Measurements from ENCODE around the gene ATP2B2. TPM values are rescaled to one million over a fixed set of nuclear protein-coding genes. Genes with fewer than 3 reads are reported as not detected.

The ATP2B2 gene
- total RNA-seq, 2 experiments from 2014 or later: not detected

DNA sequence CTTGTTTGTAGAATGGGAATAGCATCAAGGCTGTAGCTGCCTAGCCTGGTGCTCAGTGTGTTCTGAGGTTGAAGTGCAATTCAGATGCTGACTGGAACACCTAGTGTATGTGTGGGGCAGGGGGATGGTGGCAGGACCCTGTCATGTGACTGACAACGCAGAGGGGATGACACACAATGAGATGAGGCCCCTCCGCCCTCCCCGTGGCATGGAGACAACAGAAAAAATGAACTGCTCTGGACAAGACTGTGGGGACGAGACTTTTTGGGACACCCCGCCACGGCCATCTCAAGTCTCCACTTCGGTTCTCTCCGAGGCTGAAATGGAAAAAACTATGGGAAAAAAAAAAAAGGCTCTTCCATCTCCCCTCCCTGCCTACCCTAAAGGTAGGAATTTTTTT is 174.1 kb downstream of the ATP2B2 start:
- Mint-ChIP-seq H3K36me3 (ENCODE audit: low read depth) (no peaks in the 10 kb centered on the region), H3K9me3 (ENCODE audit: insufficient read depth) (no peaks in the 10 kb centered on the region), H3K27me3 (ENCODE audit: low read depth) (peaks cover 31% of the 10 kb centered on the region), H3K4me3 (no peak overlapping the region), H3K27ac (no peak overlapping the region), H3K4me1 (ENCODE audit: low read depth) (peaks cover 37% of the 10 kb centered on the region)
- ChIA-PET CTCF (interaction anchor here (2.8 kb wide), 1 partner anchor 10 kb away, joined by 9 read pairs; the partner anchor contains the start of gene SEC13), POLR2A (no interaction called here)
- no peak for ATAC-seq
- DNase-seq: no peak

DNA sequence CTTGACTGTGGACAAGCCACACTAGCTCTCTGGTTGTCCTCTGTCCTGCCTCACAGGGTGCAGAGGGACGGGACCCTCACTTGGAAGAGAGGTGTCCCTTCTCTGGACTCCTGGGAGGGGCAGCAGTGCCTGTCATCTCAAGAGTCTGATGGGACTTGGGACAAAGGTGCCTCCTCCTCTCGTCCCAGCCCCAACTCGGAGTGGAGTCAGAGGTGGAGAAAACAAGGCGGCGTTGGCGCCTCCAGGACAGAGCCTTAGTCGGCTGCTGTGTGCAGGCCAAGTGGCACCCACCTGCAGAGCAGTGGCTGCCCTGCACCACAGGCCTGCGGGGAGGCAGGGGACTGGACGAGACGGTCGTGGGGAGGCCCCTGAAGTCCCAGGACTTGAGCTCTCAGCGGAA is 175.1 kb downstream of the ATP2B2 start:
- DNase-seq (no peak), ATAC-seq (no peak)
- POLR2A ChIA-PET: no interaction called here
- H3K27me3 Mint-ChIP-seq (ENCODE audit: low read depth): peaks cover 34% of the 10 kb centered on the region
- H3K4me3 Mint-ChIP-seq: no peak overlapping the region
- CTCF ChIA-PET: interaction anchor here (2.8 kb wide), 1 partner anchor 9 kb away, joined by 9 read pairs; the partner anchor contains the start of gene SEC13
- no peaks in the 10 kb centered on the region for H3K36me3 Mint-ChIP-seq (ENCODE audit: low read depth)
- H3K27ac Mint-ChIP-seq: no peak overlapping the region
- peaks cover 31% of the 10 kb centered on the region for H3K4me1 Mint-ChIP-seq (ENCODE audit: low read depth)
- H3K9me3 Mint-ChIP-seq (ENCODE audit: insufficient read depth): no peaks in the 10 kb centered on the region

DNA sequence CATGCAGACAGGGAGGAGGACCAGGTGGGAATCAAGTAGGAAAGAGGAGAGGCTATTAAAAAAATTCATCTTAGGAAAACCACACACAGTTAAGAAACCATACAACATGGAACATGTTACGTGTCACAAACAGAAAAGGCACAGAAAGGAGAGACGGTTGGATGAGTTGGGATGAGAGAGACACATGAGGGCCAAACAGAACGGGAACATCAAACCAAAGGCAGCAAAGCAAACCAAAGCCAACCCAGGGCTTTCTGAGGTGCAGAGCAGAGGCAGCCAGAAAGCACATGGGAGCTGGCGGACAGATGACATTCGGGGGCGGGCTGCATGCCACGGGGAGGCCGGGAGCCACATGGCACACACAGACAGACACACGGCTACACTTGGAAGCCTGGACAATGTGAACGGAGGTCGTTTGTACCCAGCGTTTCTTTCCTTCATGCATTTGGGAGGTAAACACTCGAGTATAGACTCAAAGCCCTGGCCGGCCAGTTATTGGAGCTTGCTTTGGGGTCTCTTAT is 175.8 kb downstream of the ATP2B2 start:
- H3K27ac Mint-ChIP-seq: no peak overlapping the region
- peaks cover 38% of the 10 kb centered on the region for H3K27me3 Mint-ChIP-seq (ENCODE audit: low read depth)
- no peak overlapping the region for H3K4me3 Mint-ChIP-seq
- ChIA-PET CTCF (interaction anchor here (2.8 kb wide), 1 partner anchor 8 kb away, joined by 9 read pairs; the partner anchor contains the start of gene SEC13), POLR2A (no interaction called here)
- no peaks in the 10 kb centered on the region for H3K36me3 Mint-ChIP-seq (ENCODE audit: low read depth)
- H3K4me1 Mint-ChIP-seq (ENCODE audit: low read depth): peaks cover 23% of the 10 kb centered on the region
- no peak for ATAC-seq
- DNase-seq: no peak
- H3K9me3 Mint-ChIP-seq (ENCODE audit: insufficient read depth): no peaks in the 10 kb centered on the region

DNA sequence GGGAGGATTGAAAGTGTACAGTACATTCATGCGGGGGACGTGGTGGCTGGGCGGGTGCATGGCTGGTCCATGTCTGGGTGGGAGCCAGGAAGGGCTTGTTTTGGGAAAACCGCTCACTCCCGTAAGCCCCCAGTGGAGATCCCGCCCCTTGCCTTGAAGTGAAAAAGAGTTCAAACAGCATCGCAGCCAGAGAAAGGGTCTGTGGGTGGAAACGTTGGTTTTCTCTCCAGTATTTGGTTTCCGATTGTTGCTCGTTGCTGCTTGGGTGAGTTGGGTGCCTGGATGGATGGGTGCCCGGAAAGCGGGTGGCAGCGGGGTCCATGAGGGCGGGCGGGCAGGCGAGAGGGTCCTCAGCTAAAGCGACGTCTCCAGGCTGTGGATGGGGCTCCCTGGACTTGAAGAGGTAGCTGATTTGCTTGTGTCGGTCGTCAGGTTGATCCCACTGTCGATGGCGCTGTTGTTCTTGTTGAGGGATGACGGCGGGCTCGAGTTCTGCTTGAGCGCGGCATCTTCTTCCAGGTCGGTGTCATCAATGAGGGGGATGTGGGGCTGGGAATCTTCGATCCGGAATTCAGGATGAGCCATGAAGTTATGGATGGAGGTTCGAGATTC is 176.8 kb downstream of the ATP2B2 start:
- POLR2A ChIA-PET: no interaction called here
- Mint-ChIP-seq H3K9me3 (ENCODE audit: insufficient read depth) (no peaks in the 10 kb centered on the region), H3K4me1 (ENCODE audit: low read depth) (peaks cover 17% of the 10 kb centered on the region), H3K36me3 (ENCODE audit: low read depth) (no peaks in the 10 kb centered on the region), H3K27ac (no peak overlapping the region), H3K27me3 (ENCODE audit: low read depth) (peaks cover 42% of the 10 kb centered on the region), H3K4me3 (no peak overlapping the region)
- ATAC-seq (no peak), DNase-seq (no peak)
- CTCF ChIA-PET: no interaction called here

DNA sequence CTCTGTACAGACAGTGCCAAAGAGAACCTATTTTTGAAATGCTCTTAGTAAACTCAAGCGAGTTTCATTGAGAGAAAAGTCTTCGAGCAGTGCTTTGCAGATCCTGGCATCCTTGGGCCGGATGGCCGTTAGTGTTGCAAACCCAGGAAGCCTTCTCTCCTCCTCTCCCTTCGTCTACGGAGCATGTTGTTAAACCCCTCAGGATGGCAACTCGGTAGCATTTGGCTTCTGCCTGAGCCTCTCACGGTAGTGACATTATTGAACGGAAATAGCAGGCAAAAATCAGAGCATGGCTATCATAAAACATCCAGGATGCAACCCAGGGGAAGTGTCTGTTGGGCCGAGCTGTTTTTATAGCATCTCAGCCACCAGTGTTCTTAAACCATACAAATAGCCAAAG is 177.8 kb downstream of the ATP2B2 start:
- DNase-seq: no peak
- H3K36me3 Mint-ChIP-seq (ENCODE audit: low read depth): no peaks in the 10 kb centered on the region

DNA sequence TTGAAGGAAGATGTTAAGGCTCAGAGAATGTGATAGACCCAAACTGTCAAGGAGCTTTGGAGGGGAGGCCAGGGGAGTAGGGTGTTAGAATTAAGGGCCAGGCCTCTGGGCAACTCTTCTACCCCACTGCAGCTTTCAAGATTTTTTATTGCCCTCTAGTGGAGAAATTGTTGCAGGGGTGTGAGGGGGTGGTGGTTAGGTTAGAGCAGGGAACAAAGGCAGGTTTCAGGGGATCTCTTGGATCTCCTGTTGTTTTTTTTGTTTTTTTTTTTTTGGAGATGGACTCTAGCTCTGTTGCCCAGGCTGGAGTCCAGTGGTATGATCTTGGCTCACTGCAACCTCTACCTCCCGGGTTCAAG is 183.1 kb downstream of the ATP2B2 start:
- DNase-seq (peak; percentile 48), ATAC-seq (no peak)
- Mint-ChIP-seq H3K27me3 (ENCODE audit: low read depth) (peaks cover 16% of the 10 kb centered on the region), H3K27ac (peak overlapping the region; percentile 39), H3K4me3 (no peak overlapping the region), H3K9me3 (ENCODE audit: insufficient read depth) (no peaks in the 10 kb centered on the region), H3K4me1 (ENCODE audit: low read depth) (peaks cover 21% of the 10 kb centered on the region), H3K36me3 (ENCODE audit: low read depth) (peaks cover 14% of the 10 kb centered on the region)
- POLR2A ChIA-PET: no interaction called here
- CTCF ChIA-PET: interaction anchor here (0.7 to 2.7 kb wide), 16 partner anchors 9 to 819 kb away, joined by 3 to 21 read pairs (median 4); partner anchors contain the start of genes CRELD1, EMC3 and PRRT3

More for the DNA sequence above, 177.8 kb downstream of the ATP2B2 start:
- no peak overlapping the region for H3K4me3 Mint-ChIP-seq
- no peak overlapping the region for H3K27ac Mint-ChIP-seq
- H3K9me3 Mint-ChIP-seq (ENCODE audit: insufficient read depth): no peaks in the 10 kb centered on the region
- H3K4me1 Mint-ChIP-seq (ENCODE audit: low read depth): peaks cover 8% of the 10 kb centered on the region
- peaks cover 42% of the 10 kb centered on the region for H3K27me3 Mint-ChIP-seq (ENCODE audit: low read depth)
- no peak for ATAC-seq
- CTCF ChIA-PET: no interaction called here
- POLR2A ChIA-PET: no interaction called here

DNA sequence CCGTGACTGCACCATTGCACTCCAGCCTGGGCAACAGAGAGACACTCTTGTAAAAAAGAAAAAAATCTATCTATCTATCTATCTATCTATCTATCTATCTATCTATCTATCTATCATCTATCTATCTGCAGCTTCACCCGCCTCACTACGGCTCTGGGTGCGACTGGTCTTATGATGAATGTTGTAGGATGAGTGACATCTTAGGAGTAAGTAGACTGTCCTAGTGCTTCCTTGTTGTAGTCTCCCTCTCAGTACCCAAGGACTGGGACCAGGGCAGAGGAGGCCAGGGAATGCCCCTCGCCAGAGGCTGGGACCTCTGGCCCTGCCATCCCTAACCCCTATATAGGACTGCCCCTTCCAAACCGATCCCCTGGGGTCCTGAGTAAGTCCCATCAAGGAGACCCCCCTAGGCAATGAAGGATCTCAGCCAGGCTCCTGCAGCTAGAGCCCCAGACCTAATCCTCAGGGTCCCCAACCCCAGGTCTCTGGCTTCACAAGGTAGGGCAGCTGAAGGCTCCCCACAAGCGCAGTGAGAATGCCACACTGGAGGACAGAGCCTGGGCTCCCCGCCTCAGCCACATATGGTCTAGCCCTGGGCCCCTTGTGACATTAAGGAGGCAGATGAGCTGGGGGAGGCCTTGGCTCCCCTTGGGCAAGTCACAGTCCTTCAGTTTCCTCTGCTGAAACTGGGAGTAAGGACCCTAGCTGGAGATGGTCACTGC is 183.6 kb downstream of the ATP2B2 start:
- peaks cover 14% of the 10 kb centered on the region for H3K27me3 Mint-ChIP-seq (ENCODE audit: low read depth)
- H3K4me3 Mint-ChIP-seq: peak overlapping the region; percentile 94
- no peak for DNase-seq
- H3K9me3 Mint-ChIP-seq (ENCODE audit: insufficient read depth): no peaks in the 10 kb centered on the region
- H3K27ac Mint-ChIP-seq: peak overlapping the region; percentile 63
- CTCF ChIA-PET: interaction anchor here (0.7 to 2.7 kb wide), 19 partner anchors 8 to 818 kb away, joined by 3 to 21 read pairs (median 4); partner anchors contain the start of genes CRELD1, EMC3 and PRRT3
- peaks cover 21% of the 10 kb centered on the region for H3K4me1 Mint-ChIP-seq (ENCODE audit: low read depth)
- peaks cover 14% of the 10 kb centered on the region for H3K36me3 Mint-ChIP-seq (ENCODE audit: low read depth)
- ATAC-seq: no peak
- POLR2A ChIA-PET: interaction anchor here (0.8 to 2.0 kb wide), 4 partner anchors 13 to 335 kb away, joined by 3 to 8 read pairs (median 6); partner anchors contain the start of gene EMC3

DNA sequence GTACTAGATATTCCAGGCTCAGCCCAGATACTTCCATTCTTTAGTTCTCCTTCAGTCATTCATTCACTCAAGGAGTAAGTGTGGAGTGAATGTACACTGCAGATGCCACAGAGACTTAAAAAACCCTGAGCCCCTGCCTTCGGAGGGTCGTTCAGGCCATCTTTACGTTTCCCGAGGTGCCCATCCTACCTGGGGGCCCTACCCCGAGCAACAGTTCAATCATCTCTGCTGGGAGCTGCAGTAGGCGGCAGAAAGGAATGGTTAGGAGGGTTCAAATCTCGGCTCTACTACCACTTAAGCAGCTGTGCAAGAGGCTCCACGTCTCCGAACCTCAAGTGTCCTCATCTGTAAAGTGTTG is 185.1 kb downstream of the ATP2B2 start:
- POLR2A ChIA-PET: interaction anchor here (1.0 to 2.0 kb wide), 7 partner anchors 8 to 386 kb away, joined by 3 to 8 read pairs (median 4); partner anchors contain the start of genes EMC3, FANCD2 and TATDN2
- Mint-ChIP-seq H3K4me3 (peak overlapping the region; percentile 94), H3K9me3 (ENCODE audit: insufficient read depth) (no peaks in the 10 kb centered on the region), H3K4me1 (ENCODE audit: low read depth) (peaks cover 21% of the 10 kb centered on the region), H3K27me3 (ENCODE audit: low read depth) (peaks cover 7% of the 10 kb centered on the region), H3K27ac (peak overlapping the region; percentile 91), H3K36me3 (ENCODE audit: low read depth) (peaks cover 17% of the 10 kb centered on the region)
- CTCF ChIA-PET: interaction anchor here (0.6 to 2.7 kb wide), 7 partner anchors 11 to 673 kb away, joined by 3 to 21 read pairs (median 3); partner anchors contain the start of genes CRELD1 and VHL
- peak; percentile 8 for ATAC-seq
- no peak for DNase-seq

DNA sequence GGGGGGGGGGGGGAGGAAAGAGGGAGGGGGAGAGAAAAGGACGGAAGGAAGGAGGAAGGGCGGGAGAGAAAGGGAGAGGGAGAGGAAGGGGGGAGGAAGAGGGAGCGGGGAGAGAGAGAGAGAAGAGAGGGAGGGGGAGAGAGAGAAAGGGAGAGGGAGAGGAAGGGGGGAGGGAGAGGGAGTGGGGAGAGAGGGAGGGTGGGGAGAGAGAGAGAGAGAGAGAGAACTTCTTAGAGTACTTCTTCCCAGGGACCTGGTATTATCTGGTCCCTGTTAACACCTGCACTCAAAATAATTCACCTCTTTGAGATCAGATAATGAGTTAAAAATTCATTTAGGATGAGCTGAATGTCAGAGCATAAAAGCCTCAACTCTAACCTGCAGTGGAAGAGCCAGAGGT is 185.6 kb downstream of the ATP2B2 start:
- ATAC-seq (no peak), DNase-seq (no peak)
- H3K27me3 Mint-ChIP-seq (ENCODE audit: low read depth): peaks cover 5% of the 10 kb centered on the region
- peaks cover 20% of the 10 kb centered on the region for H3K36me3 Mint-ChIP-seq (ENCODE audit: low read depth)
- H3K4me3 Mint-ChIP-seq: peak overlapping the region; percentile 94
- CTCF ChIA-PET: interaction anchor here (1.2 to 2.5 kb wide), 2 partner anchors 178 to 419 kb away, joined by 3 to 8 read pairs; partner anchors contain the start of gene VHL
- H3K4me1 Mint-ChIP-seq (ENCODE audit: low read depth): peaks cover 21% of the 10 kb centered on the region
- H3K27ac Mint-ChIP-seq: peak overlapping the region; percentile 91
- H3K9me3 Mint-ChIP-seq (ENCODE audit: insufficient read depth): no peaks in the 10 kb centered on the region
- POLR2A ChIA-PET: interaction anchor here (1.1 to 2.0 kb wide), 5 partner anchors 8 to 385 kb away, joined by 3 to 8 read pairs (median 5); partner anchors contain the start of gene EMC3

DNA sequence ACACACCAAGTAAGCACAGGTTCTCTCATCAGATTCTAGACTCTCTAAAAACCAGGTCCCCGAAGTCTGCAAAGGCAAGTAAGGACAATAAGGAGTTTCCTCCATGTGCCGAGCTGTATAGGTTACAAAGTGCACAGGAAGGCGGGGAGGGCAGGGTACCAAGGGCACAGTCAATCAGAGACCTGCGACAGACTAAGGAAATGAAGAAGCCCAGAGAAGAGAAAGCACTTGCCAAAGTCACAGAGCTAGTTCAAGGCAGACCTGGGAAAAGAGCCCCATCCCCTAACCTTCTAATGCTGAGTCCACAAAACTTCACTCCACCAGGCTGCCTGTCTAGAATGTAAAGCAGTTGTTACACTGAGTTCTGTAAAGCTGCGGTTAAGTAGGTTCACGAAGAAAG is 186.1 kb downstream of the ATP2B2 start:
- peaks cover 26% of the 10 kb centered on the region for H3K36me3 Mint-ChIP-seq (ENCODE audit: low read depth)
- CTCF ChIA-PET: interaction anchor here (2.5 kb wide), 1 partner anchor 420 kb away, joined by 8 read pairs; no protein-coding TSS in a partner anchor
- DNase-seq: no peak
- POLR2A ChIA-PET: no interaction called here
- H3K9me3 Mint-ChIP-seq (ENCODE audit: insufficient read depth): no peaks in the 10 kb centered on the region
- H3K4me1 Mint-ChIP-seq (ENCODE audit: low read depth): peaks cover 21% of the 10 kb centered on the region
- peak overlapping the region; percentile 66 for H3K4me3 Mint-ChIP-seq
- H3K27ac Mint-ChIP-seq: peak overlapping the region; percentile 64
- no peak for ATAC-seq
- peaks cover 1% of the 10 kb centered on the region for H3K27me3 Mint-ChIP-seq (ENCODE audit: low read depth)

DNA sequence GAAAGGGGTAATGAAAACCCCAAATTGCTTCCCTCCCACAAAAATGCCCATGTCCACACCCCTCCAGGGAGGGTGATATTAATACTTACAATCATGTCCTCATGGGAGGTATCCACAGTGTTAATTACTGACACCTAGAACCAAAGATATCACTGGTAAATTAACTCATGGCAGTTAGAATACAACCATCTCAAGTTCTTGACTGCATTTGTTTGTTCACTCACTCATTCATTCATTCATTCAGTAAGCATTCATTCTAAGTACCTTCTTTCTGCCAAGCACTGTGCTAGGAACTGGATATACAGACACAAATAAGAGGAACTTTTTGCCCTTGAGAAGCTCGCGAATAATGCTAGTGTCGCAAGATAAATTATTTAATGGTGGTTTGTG is 187.4 kb downstream of the ATP2B2 start:
- DNase-seq (no peak), ATAC-seq (no peak)
- Mint-ChIP-seq H3K4me1 (ENCODE audit: low read depth) (peaks cover 21% of the 10 kb centered on the region), H3K36me3 (ENCODE audit: low read depth) (peaks cover 31% of the 10 kb centered on the region), H3K9me3 (ENCODE audit: insufficient read depth) (no peaks in the 10 kb centered on the region), H3K4me3 (no peak overlapping the region), H3K27me3 (ENCODE audit: low read depth) (no peaks in the 10 kb centered on the region), H3K27ac (no peak overlapping the region)
- CTCF ChIA-PET: no interaction called here
- POLR2A ChIA-PET: no interaction called here

Data from activated CD8-positive, alpha-beta T cell treated with anti-CD3 and anti-CD28 coated beads, Interleukin-2, amount 10 ng/mL, durations not matched to agents 7 days and 5 days (primary cell).